ENCODE data around the gene PIGH.
"Not testable (repeated sequence)": the region's sequence is repeated elsewhere in the genome, so short reads cannot be mapped to it uniquely, and the experiment has no call there.

PIGH gene

DNA sequence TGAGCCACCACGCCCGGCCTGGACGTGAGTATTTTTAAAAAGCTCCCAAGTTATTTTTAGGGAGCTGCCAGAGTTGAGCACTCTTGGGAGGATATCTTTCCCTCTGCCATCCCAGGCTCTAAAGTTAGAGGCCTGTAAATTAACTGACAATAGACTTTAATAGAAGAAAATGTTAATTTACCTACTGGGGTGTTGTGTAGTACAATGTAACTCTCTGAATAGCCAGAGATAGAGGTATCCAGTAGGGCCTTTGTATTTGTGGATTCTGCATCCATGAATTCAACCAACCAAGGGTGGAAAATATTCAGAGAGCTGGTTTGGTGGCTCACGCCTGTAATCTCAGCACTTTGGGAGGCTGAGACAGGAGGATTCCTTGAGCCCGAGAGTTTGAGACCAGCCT is 7.6 kb upstream of the PIGH start:
- DNase-seq = no peak

DNA sequence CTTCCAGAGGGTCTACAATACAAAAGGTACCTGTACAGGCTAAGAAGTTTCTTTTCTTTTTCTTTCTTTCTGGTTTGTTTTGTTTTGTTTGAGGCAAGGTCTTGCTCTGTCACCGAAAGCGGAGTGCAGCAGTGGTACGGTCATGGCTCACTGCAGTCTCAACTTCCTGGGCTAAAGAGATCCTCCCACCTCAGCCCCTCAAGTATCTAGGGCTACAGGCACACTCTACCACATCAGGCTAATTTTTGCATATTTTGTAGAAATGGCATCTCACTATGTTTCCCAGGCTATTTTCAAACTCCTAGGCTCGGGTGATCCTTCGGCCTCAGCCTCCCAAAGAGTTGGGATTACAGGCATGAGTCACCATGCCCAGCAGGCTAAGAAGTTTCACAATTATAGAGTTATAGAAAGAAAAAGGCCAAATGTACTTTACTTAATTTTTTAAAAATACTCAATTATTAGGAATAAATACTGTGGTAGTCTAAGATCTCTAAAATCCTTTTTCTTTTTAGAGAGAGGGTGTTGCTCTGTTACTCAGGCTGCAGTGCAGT is 3.0 kb upstream of the PIGH start:
- peak in 1 of 2 donors; percentile 55 for DNase-seq

DNA sequence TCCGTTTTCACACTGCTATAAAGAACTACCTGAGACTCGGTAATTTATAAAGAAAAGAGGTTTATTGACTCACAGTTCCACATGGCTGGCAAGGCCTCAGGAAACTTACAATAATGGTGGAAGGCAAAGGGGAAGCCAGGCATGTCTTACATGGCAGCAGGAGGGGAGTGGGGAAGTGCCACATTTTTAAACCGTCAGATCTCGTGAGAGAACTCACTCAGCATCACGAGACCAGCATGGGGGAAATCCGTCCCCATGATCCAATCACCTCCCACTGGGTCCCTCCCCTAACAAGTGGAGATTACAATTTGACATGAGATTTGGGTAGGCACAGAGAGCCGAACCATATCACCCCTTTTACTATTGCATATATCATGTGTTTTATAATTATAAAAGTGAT is 2.0 kb upstream of the PIGH start:
- DNase-seq = no peak

DNA sequence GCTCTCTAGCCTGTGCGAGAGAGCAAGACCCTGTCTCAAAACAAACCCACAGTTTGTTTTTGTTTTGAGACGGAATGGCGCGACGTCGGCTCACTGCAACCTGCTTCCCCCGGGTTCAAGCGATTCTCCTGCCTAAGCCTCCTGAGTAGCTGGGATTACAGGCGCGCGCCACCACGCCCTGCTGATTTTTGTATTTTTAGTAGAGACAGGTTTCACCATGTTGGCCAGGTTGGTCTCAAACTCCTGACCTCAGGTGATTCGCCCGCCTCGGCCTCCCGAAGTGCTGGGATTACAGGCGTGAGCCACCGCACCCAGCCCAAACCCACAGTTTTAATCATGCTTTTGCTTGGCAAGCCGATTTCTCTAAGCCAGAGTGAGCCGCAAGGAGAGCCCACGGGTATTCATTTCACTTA is 500 bp upstream of the PIGH start:
- not testable (repeated sequence) for DNase-seq

DNA sequence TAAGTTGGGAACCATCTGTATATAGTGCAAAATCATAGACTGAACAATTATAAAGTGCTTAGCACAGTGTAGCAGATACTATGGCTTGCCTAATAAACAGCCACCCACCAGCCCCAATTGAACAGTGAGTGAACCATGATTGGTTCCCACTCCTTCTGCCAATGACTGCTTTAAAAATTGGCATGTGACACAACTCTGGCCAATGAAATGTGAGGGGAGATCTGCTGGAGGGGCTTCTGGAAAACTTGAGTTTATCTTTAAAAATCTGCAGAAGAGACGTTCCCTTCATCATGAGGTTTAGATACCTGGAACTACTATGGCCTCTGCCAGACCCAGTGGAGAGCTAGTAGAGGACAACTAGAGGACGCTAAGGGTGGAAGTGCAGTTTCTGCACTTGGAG is 4.7 kb downstream of the PIGH start:
- no peak for DNase-seq

DNA sequence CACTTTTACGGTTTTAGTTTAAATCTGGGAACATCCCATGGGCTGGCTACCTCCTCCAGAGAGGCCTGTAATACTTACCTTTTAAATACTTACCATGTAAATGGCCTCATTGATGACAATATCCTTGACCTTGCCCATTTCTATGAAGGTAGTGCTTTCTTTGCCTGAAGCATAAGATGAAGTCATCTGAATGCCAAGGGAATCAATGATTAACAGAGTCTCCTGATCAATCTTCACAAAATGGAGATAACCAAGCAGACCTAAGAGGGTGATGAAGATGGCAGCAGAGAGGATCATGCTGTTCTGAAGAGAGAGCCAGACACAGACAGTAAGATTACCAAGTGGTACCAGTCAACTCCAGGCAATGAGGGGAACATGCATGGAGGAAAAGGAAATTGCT is 6.4 kb downstream of the PIGH start:
- not testable (repeated sequence) for DNase-seq

DNA sequence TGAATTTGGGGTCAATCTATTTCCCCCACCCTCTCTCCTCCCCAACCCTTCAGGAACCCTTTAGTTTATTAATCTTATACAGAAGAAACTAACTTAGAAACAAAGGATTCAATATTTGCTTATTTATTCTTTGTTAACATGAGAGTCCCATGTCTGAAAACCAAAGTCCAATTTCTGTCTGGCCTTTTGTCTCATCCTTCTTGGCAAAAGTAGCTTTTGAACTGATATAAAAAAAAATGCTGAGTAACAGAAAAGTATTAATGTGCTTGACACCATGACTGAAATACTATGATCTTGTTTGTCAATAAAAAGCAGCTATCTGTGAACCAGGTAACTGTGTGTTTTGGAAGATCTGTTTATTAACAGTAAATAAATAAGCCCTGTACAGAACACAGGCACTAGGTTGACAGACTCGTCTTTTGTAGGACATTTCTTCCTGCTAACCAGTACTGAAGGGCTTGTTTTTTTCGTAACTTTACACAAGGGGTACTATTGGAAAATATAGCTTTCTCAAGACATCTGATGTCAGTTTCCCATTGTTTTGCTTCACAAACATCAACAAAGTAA is 10.8 kb downstream of the PIGH start:
- no peak for DNase-seq

DNA sequence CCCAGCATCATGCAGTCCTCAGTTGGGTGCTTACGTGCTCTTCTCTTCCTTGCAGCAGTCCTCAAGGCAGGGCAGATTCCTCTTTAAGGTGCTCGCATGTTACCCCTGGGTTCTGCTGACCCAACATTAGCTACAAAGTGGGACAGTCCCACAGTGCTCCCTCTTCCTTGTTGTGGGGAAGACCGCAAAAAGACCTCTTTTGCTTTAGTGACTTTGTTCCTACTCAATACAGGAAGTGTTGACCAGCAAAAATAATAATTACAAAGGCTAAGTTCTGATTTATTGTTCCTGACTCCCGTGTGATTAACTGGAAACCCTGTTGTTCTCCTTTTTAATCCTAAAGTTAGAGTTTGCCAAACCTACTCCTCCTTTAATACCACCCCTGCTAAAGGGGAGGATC is 13.7 kb downstream of the PIGH start:
- DNase-seq = no peak

DNA sequence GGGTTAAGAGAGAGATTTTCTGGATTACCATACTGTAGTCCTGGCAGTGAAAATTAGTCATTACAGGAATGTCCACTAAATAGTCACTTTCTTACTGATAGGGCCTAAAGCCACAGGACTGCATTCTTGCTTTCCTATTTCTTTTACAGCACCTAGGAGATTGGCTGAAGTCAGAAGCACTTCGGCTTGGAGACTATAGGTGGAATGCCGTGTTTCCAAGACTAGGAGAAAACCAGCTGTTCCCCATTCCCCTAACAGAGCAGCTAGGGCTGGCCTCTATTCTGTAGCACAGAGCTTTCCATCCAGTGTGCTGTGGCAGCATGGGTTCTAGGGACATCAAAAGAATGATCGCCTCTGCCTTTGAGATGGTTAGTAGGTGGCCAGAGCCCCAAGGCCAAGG is 15.1 kb downstream of the PIGH start:
- DNase-seq = no peak

DNA sequence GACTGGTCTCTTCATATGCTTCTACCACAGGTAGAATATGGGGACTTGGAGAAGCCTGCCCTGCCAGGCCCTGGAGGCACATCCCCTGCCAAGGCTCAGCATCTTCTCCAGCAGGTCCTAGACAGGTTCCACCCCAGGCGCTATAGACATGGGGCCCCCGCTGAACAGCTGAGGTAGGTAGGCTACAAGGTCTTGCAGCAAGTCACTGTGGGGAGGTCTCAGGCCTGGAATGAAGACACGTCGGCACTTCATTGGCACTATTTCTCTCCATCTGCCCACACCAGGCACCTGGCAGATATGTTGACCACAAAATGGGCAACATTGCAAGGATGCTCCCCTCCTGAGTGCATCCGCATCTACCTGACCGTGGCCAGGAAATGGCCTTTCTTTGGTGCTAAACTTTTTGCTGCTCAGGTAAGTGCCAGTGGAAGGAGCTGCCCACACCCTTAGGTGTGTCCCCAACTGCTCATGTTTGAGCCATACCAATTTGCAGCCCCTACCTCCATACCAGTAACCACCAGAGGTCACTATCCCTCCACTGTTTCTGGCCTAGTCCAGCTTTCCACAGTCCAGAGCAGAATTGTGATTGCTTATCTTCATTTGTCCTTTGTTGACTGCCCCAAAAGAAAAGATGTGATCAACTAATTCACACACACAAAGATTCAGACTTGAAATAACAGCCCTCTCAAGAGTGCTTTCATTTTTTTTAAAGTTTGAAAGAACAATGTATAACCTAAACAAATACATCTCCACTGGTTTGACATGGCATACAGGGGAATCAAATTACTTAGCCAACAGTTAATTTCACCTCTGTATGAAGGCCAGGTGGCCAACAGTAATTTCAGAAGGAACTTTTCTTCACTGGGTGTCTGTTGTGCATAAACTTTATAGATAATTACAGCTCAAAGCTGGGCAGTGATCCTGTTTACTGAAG is 16.1 kb downstream of the PIGH start:
- peak; percentile 38 to 53 for DNase-seq

DNA sequence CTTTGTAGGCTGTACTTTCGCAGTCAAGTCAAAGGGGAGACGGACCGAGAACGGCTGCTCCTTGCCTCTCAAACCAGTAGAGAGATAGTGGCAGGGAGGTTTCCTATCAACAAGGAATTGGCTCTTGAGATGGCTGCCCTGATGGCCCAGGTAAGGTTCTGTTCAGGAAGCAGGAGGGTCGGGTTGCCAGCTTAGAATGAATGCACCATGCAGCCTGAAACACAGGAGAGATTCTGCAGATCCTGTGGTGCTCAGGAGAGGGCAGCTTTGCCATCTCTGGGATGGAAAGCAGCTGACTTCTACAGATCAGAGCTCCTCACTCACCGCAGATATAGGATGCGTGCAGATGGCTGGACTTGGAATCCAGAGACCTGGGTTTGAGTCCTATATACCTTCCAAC is 18.0 kb downstream of the PIGH start:
- no peak for DNase-seq

DNA sequence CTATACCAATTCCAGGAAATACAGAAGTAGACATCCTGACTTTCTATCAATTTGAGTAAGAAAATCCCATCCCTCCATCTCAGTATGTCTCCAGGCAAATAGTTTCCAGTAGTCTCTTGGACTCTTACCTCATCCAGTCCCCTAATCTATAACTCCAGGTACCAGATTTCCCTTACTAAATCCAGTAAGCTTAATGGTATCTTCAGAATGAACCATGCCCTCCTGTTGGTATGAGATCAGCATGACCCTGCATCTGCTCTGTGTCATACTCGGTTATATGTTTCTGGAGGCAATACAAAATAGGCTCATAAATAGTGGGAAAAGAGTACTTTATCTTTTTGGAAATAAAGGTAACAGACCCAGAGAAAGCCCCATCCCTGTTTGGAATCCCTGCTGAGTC is 18.4 kb downstream of the PIGH start:
- DNase-seq = no peak

DNA sequence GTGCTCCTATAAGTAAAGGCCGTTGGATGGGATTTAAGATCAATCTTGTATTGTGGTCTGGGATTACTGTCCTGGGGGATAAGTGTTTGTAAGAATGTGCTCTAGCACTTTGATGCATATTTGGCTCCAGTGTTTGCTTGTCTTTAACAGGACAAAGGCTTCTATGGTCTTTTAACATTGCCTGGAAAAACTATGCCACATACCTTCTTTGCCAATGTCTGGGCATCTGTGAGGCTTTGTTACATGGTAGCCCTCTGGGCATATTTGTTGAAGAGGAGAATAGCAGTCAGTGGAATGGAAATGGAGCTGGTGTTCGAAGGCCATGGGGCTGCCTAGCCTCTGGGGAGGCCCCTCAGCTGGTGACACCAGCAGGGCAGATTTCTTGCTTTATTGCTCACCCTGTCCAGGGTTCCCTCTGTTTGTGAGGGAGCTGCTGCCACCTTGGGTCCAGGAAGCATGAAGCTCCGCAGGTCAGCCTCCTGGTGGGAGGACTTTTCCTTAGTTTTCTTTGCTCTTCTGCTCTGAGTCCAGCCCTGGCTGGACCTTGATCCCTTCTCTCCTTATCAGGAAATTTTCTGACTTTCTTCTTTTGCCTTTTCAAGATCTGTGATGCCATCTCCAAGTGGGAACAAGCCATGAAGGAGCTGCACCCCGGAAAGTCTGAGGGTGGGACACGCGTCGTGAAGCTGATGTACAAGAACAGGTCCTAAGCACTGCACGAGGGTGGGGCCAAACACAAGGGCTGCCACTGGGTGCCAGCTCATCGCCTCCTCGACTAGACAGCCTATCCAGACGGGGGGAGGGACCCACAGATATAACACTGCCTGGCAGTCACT is 19.5 kb downstream of the PIGH start:
- DNase-seq = no peak

DNA sequence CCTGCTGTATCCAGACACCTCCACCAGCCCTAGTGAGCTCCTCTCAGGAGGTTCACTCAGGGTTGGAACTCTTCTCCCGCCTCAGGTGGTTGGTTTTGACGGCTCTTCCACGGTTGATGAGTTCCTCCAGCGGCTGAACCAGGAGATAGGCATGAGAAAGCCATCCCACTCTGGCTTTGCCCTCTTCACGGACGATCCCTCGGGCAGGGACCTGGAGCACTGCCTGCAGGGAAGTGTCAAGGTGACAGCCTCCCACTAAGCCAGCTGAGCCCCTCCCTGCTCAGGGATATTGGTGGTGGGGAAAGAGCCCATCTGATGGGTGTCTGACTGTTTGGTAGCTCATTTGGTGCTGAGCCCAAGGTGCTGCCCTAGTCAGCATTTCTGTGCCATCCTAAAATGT is 20.4 kb downstream of the PIGH start:
- no peak for DNase-seq

DNA sequence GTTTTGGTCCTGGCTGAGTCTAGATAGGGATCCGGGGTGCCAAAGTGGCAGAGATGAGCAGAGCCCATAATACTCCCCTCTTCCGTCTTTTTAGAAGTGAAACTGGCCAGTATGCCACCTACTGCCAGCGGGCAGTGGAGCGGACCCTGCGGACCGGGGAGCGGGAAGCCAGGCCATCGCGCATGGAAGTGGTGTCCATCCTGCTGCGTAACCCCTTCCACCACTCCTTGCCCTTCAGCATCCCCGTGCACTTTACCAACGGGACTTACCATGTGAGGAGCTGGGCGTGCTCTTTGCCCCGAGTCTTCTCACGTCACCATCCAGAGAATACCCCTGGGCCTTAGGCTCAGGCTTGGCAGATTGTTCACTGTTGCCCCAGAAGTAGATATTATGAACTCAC is 21.0 kb downstream of the PIGH start:
- DNase-seq = no peak

DNA sequence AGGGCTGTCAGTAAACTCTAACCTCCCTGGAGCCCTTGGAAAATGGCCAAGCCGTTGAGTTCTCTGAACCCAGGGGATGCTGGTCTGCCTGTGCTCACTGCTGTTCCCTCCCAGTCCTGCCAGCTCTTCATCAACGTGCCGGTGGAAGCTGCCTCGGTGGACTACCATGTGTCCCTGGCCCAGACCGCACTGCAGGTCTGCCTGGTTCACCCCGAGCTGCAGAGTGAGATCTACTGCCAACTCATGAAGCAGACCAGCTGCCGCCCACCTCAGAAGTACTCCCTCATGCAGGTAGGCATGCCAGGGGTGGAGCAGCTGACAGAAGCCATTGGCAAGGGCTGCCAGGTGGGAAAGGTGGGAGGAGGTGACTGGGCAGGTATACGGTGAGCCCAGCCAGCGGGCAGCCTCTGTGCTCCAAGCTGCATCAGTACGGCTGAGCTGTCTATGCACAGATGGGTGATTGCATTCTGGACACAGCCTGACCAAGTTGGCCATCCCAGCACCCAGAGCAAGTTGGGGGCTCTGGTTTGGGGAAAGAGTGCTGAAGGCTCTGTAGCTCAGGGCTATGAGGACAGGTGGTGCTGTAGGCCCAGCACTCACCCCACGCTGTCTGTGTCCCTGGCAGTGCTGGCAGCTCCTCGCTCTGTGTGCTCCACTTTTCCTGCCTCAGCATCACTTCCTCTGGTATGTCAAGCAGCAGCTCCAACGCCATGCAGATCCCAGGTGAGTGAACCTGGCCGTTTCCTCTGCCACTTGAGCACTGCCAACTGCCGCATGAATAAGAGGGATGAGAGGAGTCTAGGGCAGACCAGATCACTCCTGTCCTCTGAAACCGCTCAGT is 21.9 kb downstream of the PIGH start:
- no peak for DNase-seq

DNA sequence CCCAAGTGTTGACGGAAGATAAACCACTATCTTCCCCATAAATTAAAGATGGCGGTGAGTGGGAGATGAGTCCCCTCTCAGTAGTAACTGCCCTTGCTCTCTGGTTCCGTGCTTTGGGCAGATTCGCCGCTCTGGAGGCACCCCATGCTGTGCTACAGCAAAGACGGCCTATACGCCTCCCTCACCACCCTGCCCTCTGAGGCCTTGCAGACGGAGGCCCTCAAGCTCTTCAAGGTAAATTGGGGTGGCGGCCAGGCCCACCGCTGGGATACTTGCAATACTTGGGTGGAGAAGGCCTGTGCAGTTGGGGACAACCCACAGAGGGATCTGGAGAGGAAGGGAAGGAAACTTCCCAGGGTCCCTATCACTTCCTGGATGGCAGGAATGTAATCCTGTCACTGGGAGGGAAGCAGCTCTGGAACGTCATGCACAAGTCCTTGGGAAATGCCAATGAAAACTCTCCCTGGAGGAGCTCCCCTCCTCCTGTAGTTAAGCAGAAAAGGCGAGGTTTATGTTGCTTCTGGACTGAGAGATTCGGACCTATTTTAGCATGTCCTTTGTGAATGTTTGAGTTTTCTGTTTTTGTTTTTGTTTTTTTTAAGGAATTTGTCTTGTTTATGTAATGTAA is 22.8 kb downstream of the PIGH start:
- DNase-seq = no peak

DNA sequence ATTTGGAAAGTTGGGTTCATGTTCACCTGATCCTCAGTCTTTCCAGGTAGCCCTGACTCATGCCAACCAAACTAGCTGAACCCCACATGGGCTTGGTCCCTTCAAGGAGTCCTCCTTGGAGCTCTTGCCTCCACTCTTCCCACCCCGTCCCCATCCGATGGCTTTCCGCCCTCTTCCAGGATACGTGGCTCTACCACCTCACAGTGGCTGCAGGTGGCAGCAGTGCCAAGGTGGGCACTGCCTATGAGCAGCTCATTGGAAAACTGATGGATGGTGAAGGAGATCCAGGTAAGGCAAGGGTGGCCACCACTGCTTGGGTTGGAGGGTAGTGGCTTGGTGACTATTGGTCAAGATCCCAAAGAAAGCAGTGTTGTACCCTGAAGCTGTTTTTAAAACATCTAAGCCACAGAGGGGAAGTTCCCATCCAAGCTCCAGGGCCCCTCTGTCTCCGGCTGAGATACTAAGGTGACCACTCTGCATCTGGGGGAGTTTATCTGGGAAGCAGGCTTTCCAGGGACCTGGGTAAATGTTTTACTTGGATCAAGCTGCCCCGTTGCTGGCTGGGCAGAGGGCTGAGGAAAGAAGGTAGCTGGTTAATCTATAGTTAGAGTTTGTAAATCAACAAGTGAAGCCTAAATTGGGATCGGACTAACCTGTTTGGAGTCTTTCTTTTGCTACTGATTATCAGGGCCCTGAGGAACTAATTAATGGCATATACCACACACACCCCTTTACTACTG is 23.7 kb downstream of the PIGH start:
- no peak for DNase-seq

DNA sequence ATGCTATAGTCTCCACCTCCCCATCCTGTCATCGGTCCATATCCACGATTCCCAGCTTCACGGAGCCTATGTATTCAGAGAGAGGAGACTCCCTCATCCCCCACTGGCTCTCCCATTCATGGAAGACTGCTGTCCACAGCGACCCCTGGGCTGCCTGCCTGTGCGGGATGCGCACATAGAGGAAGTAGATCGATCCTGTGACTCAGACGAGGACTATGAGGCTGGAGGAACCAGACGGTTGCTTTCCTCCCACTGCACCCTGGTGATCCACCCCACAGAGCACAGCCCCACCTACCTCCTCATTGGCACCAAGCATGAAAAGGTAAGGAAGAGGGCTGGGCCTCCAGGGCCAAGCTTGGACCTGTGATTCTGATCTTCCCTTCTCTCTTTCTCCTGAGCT is 24.4 kb downstream of the PIGH start:
- peak in 1 of 2 donors; percentile 5 for DNase-seq

DNA sequence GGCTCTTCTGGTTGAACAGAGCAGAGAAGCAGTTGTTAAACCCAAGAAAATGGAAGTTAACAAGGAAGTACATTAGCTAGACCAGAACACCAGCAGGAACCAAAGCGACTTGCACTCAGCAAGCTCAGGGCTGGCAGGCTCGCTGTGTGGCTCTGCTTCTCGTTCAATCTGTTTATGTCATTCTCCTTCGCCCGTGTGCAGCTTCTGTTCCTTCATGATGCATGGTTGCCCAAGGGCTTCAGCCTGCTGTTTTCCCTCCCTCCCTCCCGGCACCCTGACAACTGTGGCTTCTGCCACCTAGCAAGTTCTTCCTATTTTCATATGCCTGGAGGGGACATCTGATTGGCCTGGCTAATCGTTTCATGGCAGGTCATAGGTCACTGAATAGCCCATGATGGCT is 25.3 kb downstream of the PIGH start:
- DNase-seq = no peak

DNA sequence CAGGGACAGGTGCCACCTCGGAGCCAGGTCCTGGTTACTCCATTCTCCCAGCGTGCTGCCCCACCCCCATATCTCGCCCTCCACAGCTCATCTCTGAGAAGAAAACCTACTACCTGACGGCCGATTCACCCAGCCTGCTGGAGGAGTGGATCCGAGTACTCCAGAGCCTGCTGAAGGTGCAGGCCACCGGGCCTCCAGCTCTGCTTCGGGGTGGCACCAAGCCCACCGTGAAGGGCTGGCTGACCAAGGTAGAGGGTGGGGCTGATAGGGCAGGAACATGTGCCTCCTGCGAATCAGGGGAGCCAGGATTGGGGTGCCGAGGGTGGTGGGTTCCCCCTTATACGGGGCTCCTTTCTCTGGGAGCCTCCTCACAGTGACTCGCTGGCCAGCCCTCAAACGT is 25.9 kb downstream of the PIGH start:
- no peak for DNase-seq

Data from CD4-positive, alpha-beta T cell treated with Interferon alpha-2 for 1 hour (primary cell).